ENCODE results near the gene CNTRL. TPM values are rescaled to one million over a fixed set of nuclear protein-coding genes. Genes with fewer than 3 reads are reported as not detected.
"Not testable (repeated sequence)": the region's sequence is repeated elsewhere in the genome, so short reads cannot be mapped to it uniquely, and the experiment has no call there.

The CNTRL gene
- total RNA-seq, 1 donor from 2014 or later, result 86.2 TPM

DNA sequence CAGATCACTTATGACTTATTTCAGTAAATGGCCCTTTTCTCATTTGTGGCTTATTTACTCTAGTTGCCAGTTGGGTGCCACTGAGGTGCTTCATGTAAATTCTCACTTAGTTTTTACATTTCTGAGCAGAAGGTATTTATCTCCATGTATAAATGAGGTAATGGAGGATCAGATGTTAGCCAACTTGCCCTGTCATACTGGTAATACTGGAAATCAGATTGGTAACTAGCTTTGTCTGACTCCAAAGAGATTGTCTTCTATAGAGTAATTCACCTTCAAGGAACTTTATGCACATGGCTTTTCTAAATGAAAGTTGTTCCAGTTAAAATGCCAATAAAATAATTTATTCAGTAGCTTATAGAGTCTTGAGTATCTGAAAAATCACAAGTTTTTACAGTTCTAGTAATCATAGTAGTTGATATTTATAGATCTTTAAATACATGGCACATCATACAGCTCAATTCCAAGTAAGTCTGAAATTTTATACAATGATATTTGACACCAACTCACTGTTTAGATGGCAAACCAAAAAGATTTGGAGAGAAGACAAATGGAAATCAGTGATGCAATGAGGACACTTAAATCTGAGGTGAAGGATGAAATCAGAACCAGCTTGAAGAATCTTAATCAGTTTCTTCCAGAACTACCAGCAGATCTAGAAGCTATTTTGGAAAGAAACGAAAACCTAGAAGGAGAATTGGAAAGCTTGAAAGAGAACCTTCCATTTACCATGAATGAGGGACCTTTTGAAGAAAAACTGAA is 98.2 kb downstream of the CNTRL start:
- intact Hi-C loops (cut with micrococcal nuclease), result no loop called here

DNA sequence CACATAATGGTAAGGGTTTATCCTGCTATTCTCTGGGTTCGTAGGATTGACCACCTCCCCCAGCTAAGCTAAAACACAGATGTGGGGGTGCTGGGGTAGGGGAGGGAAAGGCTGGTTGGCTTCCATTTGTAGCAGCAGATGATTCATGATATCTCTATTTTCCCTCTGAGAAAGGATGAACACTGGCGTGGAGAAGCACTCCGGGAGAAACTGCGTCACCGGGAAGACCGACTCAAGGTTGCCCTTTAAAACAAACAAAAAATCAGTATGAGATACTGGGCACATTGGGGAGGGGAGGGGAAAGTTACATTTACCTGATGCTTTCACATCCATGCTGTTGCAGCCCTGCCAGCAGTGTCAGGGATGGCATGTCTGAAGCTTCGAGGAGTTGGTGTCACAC is 98.7 kb downstream of the CNTRL start:
- intact Hi-C loops (cut with micrococcal nuclease), result no loop called here

- intact Hi-C loops (cut with micrococcal nuclease), result no loop called here
These were observed 104.1 kb downstream of the CNTRL start for GRCh38 chr9:121178676-121179372.

GRCh38 chr9:121179373-121179721 is 104.6 kb downstream of the CNTRL start:
- intact Hi-C loops (cut with micrococcal nuclease), result not testable (repeated sequence)

- intact Hi-C loops (cut with micrococcal nuclease), result no loop called here
These were observed 105.4 kb downstream of the CNTRL start for GRCh38 chr9:121179930-121180681.

DNA sequence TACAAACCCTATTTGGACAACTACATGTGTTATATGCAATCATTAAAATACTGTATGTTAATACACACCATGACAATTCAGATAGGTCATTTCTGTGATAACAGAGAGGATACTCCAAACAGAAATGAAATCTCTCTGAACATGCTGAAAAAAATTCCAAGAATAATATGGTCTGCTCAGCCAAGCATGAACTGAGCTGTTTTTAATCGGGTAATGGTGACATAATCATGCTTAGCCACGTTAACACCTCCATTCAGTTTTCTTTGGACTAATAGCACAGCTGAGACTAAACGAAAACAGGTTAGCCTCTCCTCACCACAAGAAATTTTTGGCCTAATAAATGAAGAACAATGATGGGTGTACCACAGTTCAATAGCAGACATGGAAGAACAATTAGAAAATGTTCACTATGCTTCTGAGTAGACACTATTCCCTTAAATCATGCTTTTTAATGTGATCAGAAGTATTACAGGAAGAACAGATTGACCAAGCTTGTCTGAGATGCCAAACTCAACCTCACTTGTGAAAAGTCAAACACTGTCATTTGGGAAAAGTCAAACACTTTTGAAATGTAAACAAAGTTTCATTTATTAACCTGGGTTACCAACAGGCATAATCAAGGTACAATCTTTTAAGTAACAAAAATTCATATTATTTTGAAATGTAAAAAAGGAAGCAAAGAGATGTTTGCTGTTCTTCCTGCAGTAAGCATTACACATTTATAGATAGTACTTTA is 107.5 kb downstream of the CNTRL start:
- intact Hi-C loops (cut with micrococcal nuclease), result loop anchor here (2.0 kb wide), 1 partner anchor 19 kb away; the partner anchor contains the start of gene RAB14

- intact Hi-C loops (cut with micrococcal nuclease), result loop anchor here (2.0 kb wide), 1 partner anchor 18 kb away; the partner anchor contains the start of gene RAB14
These were observed 108.2 kb downstream of the CNTRL start for GRCh38 chr9:121182989-121183388.

DNA sequence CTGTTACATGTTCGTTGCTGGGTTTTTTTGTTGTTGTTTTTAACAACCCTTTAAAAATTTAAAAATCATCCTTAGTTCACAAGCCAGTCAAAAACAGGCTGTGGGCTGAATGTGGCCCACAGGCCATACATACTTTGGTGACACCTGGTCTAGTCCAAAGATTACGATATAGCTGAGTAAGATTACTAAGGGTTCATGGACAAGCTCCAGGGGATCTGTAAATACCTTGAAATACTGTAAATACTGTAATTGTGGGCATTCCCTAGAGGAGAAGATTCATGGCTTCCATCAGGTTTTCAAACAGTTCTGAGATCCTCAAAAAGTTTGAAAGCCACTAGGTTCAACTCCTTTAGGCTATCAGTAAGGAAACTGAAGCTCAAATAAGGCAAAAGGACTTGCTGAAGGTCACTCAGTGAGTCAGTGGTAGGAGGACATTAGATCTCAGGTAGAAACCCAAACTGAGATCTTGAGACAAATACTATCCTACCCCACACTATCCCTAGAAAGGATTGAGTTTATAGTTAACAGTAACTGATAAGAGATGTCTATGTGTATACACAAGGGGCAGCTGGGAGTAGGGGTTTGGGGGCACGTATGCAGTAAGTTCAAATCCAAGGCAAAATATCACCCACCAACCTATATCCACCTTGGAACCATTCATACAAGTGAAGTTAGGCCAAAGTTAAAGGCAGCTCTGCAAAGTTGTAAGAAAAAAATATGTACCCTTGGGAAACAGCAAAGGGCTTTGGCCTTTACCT is 109.1 kb downstream of the CNTRL start:
- intact Hi-C loops (cut with micrococcal nuclease), result loop anchor here (2.0 kb wide), 1 partner anchor 17 kb away; the partner anchor contains the start of gene RAB14

- intact Hi-C loops (cut with micrococcal nuclease), result no loop called here
These were observed 109.7 kb downstream of the CNTRL start for GRCh38 chr9:121184463-121184862.

GRCh38 chr9:121185178-121185745 is 110.5 kb downstream of the CNTRL start:
- intact Hi-C loops (cut with micrococcal nuclease), result no loop called here

- intact Hi-C loops (cut with micrococcal nuclease), result no loop called here
These were observed 111.1 kb downstream of the CNTRL start for GRCh38 chr9:121185774-121186403.

- intact Hi-C loops (cut with micrococcal nuclease), result no loop called here
These were observed 113.0 kb downstream of the CNTRL start for GRCh38 chr9:121187636-121188305.

DNA sequence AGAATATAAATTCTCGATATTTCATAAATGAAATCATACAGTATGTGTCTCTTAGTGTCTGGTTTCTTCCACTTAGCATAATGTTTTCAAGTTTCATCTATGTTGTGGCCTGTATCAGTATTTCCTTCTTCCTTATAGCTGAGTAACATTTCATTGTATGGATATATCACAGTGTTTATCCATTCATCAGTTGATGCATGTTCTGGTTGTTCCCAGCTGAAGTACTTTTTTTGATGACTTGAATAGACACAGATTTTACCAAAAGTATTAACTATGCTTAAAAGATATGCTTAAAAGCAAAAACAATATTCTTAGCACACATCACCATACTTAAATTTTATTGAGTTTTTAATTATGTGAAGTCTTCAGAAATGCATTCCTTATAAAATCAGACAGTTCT is 114.3 kb downstream of the CNTRL start:
- intact Hi-C loops (cut with micrococcal nuclease), result no loop called here

GRCh38 chr9:121189660-121190059 is 114.9 kb downstream of the CNTRL start:
- intact Hi-C loops (cut with micrococcal nuclease), result no loop called here

- intact Hi-C loops (cut with micrococcal nuclease), result no loop called here
These were observed 116.5 kb downstream of the CNTRL start for GRCh38 chr9:121191235-121191634.

DNA sequence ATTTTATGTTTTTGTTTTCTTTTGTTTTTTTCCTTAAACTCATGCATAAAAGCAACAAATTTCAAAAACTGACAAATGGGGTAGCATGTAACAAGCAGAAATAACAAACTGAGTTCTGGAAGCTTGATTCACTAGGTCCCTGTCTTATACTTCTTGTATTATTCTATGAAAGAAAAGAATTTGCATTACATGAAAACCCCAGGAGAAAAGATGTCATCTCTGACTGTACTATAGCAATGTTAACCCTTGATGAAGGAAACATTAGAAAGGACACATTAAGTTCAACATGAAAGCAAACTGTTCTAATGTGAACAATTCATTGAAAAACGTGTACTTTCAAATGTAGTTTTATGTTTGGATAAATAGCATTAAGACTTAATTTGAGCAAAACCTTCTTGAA is 117.8 kb downstream of the CNTRL start:
- intact Hi-C loops (cut with micrococcal nuclease), result no loop called here

DNA sequence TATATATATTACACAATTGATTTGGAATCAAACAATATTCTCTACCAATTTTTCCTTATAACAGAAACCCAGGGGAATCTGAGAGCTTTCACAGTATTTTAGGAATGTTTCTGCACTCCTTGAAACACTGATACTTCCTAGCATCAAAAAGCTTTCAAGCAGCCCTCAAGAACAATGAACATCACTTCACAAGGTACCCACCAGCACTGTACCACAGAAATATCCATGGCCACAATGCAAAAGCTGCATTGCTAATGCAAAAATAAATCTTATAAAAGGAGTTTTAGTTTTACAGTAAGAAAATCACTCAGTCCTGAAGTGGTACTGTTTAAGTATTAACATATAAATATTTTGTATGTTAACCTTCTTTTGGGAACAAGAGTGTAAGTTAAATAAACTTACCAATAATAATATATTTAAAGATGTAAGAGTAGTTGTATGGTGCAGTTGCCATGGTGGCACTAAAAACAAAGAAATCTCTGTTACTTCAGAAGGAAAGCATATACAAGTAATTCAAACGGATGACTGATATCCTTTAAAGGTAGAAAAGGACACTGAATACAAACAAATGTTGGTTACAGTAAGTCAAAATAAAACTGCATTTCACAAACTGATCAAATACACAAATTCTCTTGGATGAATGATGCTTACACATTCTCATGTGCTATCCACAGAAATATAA is 118.3 kb downstream of the CNTRL start:
- intact Hi-C loops (cut with micrococcal nuclease), result no loop called here

DNA sequence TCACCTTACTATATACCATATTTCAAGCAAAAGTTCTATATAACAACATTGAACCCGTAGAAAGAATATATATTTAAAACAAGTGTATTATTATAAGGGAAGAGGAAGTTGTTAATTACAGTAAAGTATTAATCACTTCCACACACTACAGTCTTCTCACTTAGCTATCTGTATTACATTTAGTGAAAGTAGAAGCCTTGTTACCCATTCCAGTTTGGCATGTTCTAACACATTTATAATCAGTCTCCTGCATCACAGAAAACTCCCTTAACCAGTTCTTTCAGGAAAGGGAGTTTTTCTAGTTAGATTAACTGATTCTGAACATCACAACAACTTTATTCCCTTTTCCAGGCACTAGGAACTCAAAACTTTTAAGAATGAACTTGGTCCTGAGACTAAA is 120.0 kb downstream of the CNTRL start:
- intact Hi-C loops (cut with micrococcal nuclease), result no loop called here

GRCh38 chr9:121196389-121196788 is 121.6 kb downstream of the CNTRL start:
- intact Hi-C loops (cut with micrococcal nuclease), result no loop called here
